SU-DHL-6 (cell line): ENCODE data around the gene LPAR1.

ENCODE experiments used
- CTCF ChIP-seq: fragments of 200-600 bp; sonication (generic); IDR thresholded peaks from one replicate; pipeline ENCODE4 v1.5.1; 2017; ENCODE audit warnings: antibody characterized with exemption, mild to moderate bottlenecking, low read length, moderate library complexity; ENCODE audit not compliant: insufficient read depth, poor library complexity, severe bottlenecking
- EZH2phosphoT487 ChIP-seq: fragments of 200-600 bp; sonication (generic), shearing (Covaris generic); conservative IDR thresholded peaks from 2 replicates; pipeline ENCODE4 v1.6.1; 2018; ENCODE audit warnings: mild to moderate bottlenecking, antibody characterized with exemption, low read length, moderate library complexity, mixed read lengths

- TF ChIP-seq CTCF (no peak), EZH2phosphoT487 (no peak)
Measured at GRCh38 chr9:110994771-110995241, 43.5 kb downstream of the LPAR1 start.
